ENCODE data around the gene GRID2IP.
"Not testable (repeated sequence)": the region's sequence is repeated elsewhere in the genome, so short reads cannot be mapped to it uniquely, and the experiment has no call there.

GRID2IP gene

DNA sequence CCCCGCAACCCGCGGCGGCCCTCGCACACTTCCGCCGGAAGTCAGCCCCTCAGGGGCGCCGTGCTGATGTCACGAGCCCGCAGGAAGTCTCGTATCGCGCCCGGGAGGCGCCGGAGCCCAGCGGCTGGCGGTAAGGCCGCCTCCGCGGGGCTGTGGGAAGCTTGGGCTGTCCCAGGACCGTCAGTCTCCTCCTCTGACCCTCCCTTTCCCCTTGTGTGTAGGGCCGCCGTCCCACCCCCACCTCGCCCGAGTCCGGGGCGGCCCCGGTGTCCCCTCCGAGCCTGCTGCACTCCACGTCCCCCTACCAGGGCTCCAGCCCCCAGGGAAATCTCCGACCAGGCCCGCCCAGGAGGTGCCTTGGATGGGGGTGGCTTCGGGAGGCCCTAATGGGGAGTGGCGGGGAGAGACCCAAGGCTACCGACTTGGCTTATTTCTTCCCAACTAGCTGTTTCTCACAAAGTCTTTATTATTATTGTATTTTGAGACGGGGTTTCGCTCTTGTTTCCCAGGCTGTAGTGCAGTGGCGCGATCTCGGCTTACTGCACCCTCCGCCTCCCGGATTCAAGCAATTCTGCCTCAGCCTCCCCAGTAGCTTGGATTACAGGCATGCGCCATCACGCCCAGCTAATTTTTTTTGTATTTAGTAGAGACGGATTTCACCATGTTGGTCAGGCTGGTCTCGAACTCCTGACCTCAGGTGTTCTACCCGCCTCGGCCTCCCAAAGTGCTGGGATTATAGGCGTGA is 26.3 kb upstream of the GRID2IP start, which contains the start of gene ZDHHC4:
Gene ZDHHC4 (plus strand): TSS at position 86 of the 745 bp plus-strand sequence. CDS start 3,108 bp downstream, outside the sequence.
- no peaks in the 10 kb centered on the region for H3K9me3 ChIP-seq (ENCODE audit: insufficient read depth, low read length)
- H3K27me3 ChIP-seq (ENCODE audit: low read depth, low read length) = no peaks in the 10 kb centered on the region
- H3K9ac ChIP-seq (ENCODE audit: low read length) = peak within 1 kb of the TSS; percentile 82
- peak within 1 kb of the TSS; percentile 59 for H3K4me2 ChIP-seq (ENCODE audit: low read length)
- H3K79me2 ChIP-seq (ENCODE audit: low read length) = peaks cover 12% of the 10 kb centered on the region; the same call in 1 of the 2 replicates
- peak within 1 kb of the TSS; percentile 91 for H3K4me3 ChIP-seq (ENCODE audit: low read length)
- H3K27ac ChIP-seq (ENCODE audit: low read length) = peak within 1 kb of the TSS; percentile 74
- no peak within 1 kb of the TSS for H2AFZ ChIP-seq (ENCODE audit: low read depth, low read length)
- TF ChIP-seq, protein P1, sequence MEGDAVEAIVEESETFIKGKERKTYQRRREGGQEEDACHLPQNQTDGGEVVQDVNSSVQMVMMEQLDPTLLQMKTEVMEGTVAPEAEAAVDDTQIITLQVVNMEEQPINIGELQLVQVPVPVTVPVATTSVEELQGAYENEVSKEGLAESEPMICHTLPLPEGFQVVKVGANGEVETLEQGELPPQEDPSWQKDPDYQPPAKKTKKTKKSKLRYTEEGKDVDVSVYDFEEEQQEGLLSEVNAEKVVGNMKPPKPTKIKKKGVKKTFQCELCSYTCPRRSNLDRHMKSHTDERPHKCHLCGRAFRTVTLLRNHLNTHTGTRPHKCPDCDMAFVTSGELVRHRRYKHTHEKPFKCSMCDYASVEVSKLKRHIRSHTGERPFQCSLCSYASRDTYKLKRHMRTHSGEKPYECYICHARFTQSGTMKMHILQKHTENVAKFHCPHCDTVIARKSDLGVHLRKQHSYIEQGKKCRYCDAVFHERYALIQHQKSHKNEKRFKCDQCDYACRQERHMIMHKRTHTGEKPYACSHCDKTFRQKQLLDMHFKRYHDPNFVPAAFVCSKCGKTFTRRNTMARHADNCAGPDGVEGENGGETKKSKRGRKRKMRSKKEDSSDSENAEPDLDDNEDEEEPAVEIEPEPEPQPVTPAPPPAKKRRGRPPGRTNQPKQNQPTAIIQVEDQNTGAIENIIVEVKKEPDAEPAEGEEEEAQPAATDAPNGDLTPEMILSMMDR (IDR thresholded peaks at IDR 0.05; ENCODE audit: low read depth, low read length) = no peak
- TF ChIP-seq EZH2phosphoT487 (IDR thresholded peaks at IDR 0.05; ENCODE audit: low read depth) = no peak
- peaks cover 12% of the 10 kb centered on the region for H3K36me3 ChIP-seq (replicated peaks; ENCODE audit: low read depth, low read length)
- no peaks in the 10 kb centered on the region for H4K20me1 ChIP-seq (ENCODE audit: insufficient read depth, low read length)
- peaks cover 18% of the 10 kb centered on the region for H3K4me1 ChIP-seq (ENCODE audit: low read length)

DNA sequence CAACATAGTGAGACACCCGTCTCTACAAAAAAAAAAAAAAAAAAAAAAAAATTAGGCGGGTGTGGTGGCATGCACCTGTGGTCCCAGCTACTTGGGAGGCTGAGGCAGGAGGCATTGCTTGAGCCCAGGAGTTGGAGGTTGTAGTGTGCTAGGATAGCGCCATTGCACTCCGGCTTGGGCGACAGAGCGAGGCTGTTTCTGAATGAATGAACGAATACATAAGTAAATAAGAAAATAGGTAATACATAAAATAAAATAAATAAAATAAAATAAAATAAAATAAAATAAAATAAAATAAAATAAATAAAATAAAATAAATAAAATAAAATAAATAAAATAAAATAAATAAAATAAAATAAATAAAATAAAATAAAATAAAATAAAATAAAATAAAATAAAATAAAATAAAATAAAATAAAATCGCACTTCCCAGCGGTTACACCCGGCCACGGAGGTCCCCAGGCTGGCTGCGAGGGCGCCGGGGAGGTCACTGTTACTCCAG is 25.7 kb upstream of the GRID2IP start:
- Histone ChIP-seq H3K9ac (ENCODE audit: low read length) (peak overlapping the region; percentile 82; the same call in 1 of the 2 replicates), H3K79me2 (ENCODE audit: low read length) (peaks cover 12% of the 10 kb centered on the region; the same call in 1 of the 2 replicates), H3K4me1 (ENCODE audit: low read length) (peaks cover 15% of the 10 kb centered on the region), H3K4me3 (ENCODE audit: low read length) (peak overlapping the region; percentile 91), H3K4me2 (ENCODE audit: low read length) (peak overlapping the region; percentile 51)
- H4K20me1 ChIP-seq (ENCODE audit: insufficient read depth, low read length); H3K27ac ChIP-seq (ENCODE audit: low read length); H3K36me3 ChIP-seq (replicated peaks; ENCODE audit: low read depth, low read length); H2AFZ ChIP-seq (ENCODE audit: low read depth, low read length); H3K27me3 ChIP-seq (ENCODE audit: low read depth, low read length); H3K9me3 ChIP-seq (ENCODE audit: insufficient read depth, low read length): not testable (repeated sequence)

- peaks cover 10% of the 10 kb centered on the region for H3K4me1 ChIP-seq (ENCODE audit: low read length)
- no peak for TF ChIP-seq EZH2phosphoT487 (IDR thresholded peaks at IDR 0.05; ENCODE audit: low read depth)
- TF ChIP-seq, protein P1 (IDR thresholded peaks at IDR 0.05; ENCODE audit: low read depth, low read length) = no peak
- H3K4me2 ChIP-seq (ENCODE audit: low read length) = peak overlapping the region; percentile 51
- no peak overlapping the region for H3K9ac ChIP-seq (ENCODE audit: low read length)
- H3K27ac ChIP-seq (ENCODE audit: low read length) = no peak overlapping the region
- no peak overlapping the region for H2AFZ ChIP-seq (ENCODE audit: low read depth, low read length)
- H3K9me3 ChIP-seq (ENCODE audit: insufficient read depth, low read length) = no peaks in the 10 kb centered on the region
- H4K20me1 ChIP-seq (ENCODE audit: insufficient read depth, low read length) = no peaks in the 10 kb centered on the region
- H3K36me3 ChIP-seq (replicated peaks; ENCODE audit: low read depth, low read length) = peaks cover 3% of the 10 kb centered on the region
- peaks cover 12% of the 10 kb centered on the region; the same call in 1 of the 2 replicates for H3K79me2 ChIP-seq (ENCODE audit: low read length)
- H3K27me3 ChIP-seq (ENCODE audit: low read depth, low read length) = no peaks in the 10 kb centered on the region
- peak overlapping the region; percentile 64 for H3K4me3 ChIP-seq (ENCODE audit: low read length)
Observed at GRCh38 chr7:6576024-6576866, 25.0 kb upstream of the GRID2IP start.

GRCh38 chr7:6575281-6576023 is 24.2 kb upstream of the GRID2IP start:
- Histone ChIP-seq H2AFZ (ENCODE audit: low read depth, low read length) (no peak overlapping the region), H3K9me3 (ENCODE audit: insufficient read depth, low read length) (no peaks in the 10 kb centered on the region), H3K79me2 (ENCODE audit: low read length) (peaks cover 12% of the 10 kb centered on the region; the same call in 1 of the 2 replicates), H3K27me3 (ENCODE audit: low read depth, low read length) (no peaks in the 10 kb centered on the region), H4K20me1 (ENCODE audit: insufficient read depth, low read length) (no peaks in the 10 kb centered on the region), H3K9ac (ENCODE audit: low read length) (no peak overlapping the region), H3K27ac (ENCODE audit: low read length) (no peak overlapping the region), H3K4me2 (ENCODE audit: low read length) (no peak overlapping the region), H3K4me1 (ENCODE audit: low read length) (peaks cover 5% of the 10 kb centered on the region; the same call in 1 of the 2 replicates), H3K4me3 (ENCODE audit: low read length) (no peak overlapping the region), H3K36me3 (replicated peaks; ENCODE audit: low read depth, low read length) (no peaks in the 10 kb centered on the region)
- TF ChIP-seq, protein P1 (IDR thresholded peaks at IDR 0.05; ENCODE audit: low read depth, low read length) = no peak
- no peak for TF ChIP-seq EZH2phosphoT487 (IDR thresholded peaks at IDR 0.05; ENCODE audit: low read depth)
